T-helper 9 cell (primary cell): Measurements from ENCODE around the gene PRKCE.

ENCODE experiments used
- DNase-seq: peaks from one replicate; pipeline ENCODE4 v3.0.0-alpha.2; 2020

PRKCE gene

DNA sequence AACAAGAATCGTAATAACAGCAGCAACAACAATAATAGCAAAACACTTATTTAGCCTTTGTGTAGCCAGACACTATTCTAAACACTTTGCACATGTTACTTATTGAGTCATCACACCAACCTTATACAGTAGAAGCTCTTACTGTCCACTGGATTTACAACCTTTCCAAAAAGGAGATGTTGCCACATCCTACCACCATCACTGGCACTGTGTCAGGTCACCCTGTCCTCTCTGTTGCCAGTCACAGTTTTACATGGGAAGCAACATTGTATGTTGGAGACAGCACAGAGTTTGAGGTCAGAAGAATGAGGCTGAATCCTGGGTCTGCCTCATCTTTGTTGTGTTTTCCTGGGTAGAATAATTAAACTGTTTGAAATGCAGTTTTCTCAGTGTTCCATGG, 444.4 kb downstream of the PRKCE start:
- DNase-seq = no peak

DNA sequence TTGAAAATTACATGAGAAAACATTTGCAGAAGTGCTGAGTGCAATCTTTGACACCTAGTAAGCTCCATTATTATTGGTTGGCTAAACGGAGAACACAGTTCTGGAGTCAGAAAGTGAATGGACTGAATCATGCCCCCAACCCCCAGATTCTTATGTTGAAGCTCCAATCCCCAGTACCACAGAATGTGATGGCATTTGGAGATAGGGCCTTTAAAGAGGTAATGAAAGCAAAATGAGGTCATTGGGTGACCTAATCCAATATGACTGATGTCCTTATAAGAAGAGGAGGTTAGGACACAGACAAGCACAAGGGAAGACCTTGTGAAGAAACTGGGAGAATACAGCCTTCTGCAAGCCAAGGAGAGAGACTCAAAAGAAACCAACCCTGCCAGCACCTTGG, 444.8 kb downstream of the PRKCE start:
- no peak for DNase-seq

DNA sequence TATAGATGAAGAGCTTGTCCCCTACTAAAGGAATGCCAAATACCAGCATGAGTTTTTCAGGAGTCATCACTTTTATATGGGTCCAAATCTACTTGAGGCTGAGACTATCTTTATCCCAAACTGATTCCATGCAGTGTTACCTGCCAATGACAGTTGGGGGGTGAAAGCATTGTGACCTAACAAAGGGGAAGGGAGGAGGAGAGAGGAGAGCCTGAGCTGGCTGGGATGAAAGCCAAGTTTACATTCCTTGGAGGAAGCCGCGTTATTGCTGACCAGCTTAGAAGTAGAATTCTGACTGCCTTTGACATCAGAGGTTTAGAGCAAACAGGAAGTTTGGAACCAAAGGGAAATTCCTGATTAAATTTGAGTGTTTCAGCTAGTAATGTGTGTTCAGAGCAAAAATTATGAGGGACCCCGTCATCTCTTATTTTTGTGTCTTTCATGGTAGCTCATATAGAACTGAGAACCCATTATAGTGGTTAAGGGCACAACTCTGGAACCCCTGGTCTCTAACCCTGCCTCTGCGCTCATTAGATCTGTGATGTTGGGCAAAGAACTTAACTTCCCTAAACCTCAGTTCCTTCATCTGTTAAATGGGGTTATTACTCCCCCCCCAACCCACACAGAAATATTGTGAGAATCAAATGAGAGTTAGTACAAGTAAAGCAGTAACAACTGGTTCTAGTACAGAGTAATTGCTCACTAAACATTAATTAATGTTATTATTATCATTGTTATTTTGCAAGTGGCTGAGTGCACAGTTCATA, 446.4 kb downstream of the PRKCE start:
- DNase-seq = no peak

DNA sequence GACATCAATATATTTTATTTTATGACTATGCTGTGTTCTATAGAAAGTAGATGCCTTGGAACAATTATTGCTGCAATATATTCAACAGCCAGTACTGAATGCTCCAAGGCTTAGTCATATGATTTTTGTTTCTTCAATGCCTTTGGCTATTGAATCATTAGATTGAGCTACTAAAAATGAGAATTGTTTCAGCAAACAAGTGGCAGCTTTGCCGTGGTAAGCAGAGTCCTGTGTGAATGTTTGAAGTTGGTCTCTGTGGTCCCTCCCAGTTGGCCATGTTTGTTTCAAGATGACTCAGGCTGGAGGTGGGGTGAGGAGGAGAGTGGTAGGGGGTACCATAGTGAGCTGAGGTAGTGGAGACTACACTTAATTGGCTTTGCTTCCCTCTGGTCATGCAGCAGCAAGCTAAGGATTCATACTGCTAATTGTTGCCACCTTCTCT, 447.2 kb downstream of the PRKCE start:
- DNase-seq = no peak

DNA sequence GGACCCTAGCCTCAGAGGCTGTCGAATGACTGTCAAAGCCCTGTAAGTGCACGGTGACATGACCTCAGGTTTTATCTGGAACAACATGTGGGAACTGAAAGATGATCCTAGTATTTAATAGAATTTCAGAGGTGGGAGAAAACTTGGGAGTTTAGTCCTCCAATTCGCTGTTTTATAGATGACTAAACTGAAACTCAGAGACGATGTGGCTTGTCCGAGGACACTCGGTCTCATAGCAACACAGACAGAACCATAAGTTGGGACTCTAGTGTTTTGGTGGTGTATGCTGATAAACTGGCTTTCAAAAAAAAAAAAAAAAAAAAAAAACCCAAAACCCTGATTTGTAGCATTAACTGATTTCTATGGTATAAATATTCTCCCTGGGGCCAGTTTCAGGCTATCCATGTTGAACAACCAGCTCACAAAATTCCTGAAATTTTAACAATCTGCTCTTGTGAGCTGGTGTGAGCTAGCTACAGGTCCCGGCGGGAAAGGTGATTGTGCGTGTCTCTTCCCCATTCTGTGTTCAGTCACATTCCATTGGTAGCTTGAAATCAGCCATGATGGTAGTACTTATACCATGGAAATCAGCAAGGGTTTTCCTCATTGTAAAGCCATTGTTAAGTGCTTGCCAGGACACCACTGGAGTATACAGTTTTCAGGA, 450.2 kb downstream of the PRKCE start:
- DNase-seq = no peak

DNA sequence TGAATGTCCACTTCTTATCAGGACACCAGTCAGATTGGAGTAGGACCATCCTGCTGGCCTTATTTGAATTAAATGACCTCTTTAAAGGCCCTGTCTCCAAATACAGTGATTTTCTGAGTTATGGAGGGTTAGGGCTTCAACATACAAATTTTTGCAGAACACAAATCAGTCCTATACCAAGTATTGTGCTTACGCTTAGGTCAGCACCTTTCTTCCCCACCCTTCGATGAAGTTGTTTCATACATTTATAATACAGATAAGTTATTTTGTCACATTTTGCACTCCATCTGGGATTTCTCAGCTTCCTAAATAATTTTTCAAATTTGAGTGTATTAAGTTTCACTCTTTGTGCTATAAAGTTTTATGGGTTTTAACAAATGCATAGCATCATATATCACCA, 455.2 kb downstream of the PRKCE start:
- no peak for DNase-seq

DNA sequence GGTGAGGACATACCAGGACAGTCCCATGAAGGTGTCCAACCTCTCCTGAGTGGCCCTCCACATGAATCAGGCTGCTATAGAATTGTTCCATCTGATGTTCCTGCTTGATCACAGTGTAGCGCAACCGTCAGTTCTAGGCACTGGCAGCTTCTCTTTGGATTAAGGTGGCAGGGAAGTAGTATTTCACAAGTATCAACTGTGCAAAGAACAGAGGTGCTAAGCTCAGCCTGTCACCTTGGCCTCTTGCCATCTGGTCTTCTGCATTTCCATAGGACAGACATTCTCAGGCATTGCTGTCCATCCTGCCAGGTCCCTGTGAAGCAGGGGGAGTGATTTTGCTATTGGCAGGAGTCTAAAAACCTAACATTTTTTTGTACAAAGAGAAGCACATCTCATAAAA, 463.5 kb downstream of the PRKCE start:
- DNase-seq = no peak

DNA sequence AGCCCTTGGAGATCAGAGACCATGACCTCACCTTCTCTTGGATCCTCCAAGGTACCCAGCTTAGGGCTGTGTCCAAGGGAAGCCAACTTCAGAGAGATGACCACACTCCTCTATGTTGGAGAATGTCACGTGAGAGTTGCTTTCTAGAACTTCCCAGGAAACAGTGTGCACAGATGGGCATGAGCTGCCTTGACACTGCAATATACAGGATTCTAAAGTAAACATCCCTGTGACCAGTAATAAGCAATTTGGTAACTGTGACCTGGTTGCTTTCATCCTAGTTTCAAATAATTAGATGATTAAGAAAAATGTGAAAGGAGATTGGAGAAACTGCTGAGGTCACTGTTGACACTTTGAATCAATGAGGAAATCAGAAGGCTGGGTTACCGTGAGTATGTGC, 464.7 kb downstream of the PRKCE start:
- no peak for DNase-seq

DNA sequence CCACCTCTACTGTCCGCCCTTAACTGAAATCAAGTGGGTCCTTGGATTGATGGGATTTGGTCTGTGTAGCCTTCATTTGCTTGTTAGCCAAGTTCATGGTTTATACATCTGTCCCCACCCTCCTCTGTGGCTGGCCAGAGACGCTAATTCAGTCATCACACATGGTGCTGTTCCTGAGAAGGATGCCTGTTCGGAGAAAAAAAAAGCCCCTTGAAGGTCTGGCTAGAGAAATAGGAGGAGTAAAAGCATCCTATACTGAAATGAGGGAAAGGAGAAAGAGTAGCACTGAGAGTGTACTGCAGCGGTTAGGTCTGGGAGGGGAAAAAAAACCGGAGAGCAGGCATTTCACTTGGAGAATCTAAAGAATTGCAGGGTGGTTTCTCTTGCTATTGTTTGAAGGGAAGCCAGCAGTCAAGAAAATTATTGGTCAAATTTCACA, 465.1 kb downstream of the PRKCE start:
- no peak for DNase-seq

DNA sequence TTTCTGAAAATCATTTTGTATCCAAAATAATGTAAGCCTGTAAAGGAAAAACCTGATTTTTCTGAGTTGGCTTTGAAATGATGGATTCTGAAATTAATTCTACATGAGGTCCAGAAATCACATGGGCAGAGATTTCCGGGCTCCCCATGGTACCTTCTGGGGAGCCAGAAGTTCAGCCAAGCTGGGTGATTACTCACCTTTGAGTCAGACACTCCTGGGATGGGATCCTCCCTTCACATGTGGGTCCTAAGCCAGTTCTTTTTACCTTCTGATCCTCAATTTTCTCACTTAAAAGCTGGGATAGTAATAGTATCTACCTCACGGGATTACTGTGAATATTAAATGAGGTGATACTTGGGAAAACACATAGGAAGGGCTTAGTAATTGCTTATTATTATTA, 465.9 kb downstream of the PRKCE start:
- DNase-seq = no peak

DNA sequence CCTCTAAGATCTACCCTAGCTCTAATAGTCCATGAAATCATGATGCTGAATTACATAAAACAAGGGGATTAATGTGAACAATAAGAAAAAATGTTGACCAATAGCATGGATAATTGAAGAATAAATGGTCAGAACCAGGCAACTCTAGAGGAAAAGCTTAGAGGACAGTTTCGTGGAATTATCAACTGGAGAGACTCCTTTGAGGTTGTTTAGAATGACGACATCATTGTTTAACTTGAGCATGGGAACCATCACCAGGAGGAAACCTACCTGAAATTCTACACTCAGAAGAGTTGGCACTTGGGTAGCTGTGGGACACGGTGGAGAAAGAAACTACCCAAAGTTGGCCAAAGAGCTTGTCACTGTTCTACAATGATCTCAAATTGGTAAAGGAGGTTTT, 466.5 kb downstream of the PRKCE start:
- DNase-seq = no peak

DNA sequence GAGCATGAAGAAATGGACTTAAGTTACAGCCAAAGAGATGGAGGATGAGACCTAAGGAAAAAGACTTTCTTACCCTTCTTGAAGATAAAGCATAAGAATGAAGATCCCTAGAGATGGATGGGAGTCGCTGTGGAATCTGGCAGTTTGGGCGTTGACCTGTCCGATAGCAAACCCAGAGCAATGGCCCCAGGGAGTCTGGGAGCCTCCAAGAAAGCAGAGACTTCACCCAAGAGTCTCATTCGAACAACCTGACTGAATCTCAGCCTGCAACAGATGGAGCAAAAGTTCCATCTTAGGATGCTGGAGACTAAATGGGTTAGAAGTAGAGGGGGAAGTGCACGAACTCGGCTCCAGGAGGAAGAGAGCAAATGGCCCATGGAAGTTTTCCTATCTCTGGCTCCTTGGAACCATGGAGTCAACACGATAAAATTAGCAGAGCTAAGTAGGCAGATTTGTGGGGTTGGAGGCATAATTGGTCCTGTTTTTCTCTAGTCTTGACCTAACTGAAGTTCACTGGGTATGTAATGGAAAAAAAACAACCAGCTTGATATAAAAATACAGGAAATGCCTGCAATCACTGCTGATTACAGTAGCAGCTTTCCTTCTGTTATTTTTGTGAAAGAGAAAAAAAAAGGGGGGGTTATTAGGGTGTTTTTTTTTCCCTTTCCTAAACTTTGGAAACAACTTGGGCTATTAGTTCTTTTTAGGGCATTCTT, 467.3 kb downstream of the PRKCE start:
- no peak for DNase-seq

DNA sequence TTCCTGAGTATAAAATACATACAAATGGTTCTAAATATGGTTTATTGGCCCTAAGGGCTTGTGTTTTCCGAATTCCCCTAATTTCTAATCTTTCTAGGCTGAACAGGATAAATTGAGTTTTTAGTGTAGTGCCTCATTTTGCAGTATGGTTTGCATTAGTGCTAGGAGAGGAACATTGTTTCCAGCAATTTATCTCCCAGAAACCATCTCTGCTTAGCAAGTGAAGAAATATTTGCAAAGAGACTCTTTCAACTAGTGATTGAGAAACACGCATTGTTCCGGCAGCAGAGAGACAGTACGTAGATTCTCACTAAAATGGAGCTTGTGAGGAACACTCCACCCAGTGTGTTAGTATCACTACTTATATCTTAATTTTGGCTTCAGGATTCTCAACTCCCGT, 468.0 kb downstream of the PRKCE start:
- no peak for DNase-seq

DNA sequence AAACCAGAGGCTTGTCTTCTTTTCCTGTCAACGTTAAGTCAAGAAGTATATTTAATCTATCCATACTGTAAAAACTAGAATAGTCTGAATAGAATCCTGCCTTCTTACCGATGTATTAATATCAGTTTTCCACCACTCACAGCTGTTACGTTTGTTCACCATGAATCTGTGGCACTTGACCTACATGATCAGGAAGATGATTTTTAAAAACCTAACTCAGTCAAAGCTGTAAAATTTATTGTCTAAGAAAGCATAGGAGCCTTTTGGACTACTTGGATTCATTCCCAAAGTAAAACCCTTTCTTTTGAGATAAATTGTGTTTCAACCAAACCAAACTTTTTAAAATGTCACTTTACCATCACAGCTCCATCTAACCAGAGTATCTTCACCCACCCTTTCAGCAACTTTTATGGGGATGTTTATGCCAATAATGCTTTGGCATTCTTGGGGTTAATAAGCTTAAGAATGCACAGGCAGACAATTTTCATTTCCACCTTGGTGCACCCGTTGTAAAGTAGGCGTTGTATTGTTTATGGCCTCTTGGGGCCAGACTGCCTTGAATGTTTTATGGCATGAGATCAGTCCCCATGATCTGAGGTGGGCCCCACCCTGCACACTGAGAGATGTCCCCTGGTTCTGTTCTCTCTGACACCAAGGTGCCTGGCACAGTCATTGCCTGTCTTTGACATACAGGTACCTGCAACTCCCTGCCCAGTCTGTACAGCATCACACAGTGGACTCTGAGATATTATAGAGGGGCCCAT, 469.5 kb downstream of the PRKCE start:
- no peak for DNase-seq

DNA sequence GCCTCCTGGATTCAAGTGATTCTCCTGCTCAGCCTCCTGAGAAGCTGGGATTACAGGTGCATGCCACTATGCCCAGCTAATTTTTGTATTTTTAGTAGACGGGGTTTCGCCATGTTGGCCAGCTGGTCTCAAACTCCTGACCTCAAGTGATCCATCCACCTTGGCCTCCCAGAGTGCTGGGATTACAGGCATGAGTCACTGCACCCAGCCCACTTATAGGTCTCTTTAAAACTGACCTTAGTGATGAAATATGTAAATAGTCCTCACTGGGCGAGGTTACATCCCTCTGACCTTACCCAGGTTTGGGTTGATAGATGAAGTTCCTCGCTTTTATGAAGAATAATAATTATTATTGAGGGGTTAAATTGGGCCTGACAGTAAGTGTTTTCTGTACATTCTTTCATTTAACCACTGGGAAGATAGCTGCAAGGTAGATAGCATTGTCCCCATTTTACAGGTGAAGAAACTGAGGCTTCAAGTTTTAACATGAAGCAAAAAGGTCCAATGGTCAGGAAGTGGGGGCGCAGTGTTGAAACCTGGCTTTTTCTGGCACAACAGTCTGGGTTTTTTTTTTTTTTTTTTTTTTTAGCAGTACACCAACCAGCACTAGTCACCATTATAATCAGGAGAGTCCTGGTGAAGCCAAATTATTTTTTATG, 471.0 kb downstream of the PRKCE start:
- DNase-seq = no peak

DNA sequence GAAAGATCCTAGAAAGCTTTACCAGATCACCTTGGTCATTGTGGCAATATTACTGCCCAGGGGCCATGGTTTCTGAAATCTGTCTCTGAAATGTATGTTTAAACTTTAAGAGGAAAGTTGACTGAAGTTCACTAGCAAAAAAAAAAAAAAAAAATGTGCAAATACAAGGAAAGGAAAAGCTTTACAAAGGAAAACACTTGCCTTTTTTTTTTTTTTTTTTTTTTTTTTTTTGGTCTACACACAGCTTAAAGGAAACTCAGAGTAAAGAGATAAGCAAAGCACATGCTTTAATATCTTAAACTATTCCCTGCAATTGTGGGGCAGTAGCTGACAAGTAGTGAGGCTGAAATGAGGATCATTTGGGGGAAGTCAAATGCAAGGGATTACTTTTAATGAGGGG, 471.5 kb downstream of the PRKCE start:
- DNase-seq = no peak

DNA sequence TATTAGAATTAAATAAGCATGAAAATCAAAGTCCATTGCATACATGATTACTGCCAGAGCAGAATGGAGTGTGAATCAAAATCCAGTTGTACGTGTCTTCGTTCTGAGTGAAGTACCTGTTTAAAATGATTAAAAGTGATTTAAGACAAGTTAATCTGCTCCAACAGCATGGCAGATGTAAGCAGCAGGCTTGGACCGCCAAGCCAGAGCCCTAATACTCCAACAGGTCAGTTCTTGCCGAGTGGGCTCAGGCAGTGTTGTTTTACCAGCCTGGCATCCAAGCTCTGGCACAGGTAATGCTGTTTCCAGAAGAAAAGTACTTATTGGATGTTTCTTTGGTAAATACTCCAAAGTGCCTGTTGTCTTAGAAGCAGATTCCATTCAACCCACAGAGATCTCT, 474.3 kb downstream of the PRKCE start:
- no peak for DNase-seq

DNA sequence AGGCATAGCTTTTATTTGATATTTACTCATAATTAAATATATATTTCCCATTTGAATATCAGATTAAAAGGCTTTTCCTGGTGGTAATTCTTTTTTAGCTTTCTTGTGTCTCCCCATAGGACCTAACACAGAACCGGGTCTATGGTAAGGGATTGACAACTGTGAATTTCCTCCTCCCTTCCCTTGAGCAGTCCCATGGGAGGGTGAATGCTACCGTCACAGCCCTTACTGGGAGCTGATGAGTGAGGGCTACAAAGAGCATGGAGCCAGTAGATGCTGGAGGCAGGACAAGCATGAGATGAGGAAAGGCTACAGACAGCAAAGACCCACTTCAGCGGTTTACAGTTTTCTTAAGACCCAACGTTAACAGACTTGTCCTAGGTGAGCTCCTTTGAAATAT, 475.1 kb downstream of the PRKCE start:
- no peak for DNase-seq

DNA sequence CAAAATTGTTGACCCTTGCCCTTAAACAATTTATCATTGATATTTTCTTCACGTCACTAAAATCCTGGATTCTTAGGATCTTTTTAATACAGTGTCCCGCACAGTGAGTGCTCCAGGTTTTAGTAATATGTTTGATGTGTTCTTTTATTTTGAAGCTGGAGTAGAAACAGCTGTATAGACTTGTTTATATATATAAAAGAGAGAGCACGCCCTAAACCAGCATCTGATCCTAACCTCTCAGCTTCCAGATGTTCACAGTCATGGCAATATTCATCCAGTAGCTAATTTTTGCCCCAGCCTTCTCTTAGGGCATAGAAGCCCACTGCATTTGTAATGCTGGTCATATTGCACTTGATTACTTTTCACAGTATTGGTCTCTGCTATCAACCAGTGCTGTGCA, 475.7 kb downstream of the PRKCE start:
- no peak for DNase-seq

DNA sequence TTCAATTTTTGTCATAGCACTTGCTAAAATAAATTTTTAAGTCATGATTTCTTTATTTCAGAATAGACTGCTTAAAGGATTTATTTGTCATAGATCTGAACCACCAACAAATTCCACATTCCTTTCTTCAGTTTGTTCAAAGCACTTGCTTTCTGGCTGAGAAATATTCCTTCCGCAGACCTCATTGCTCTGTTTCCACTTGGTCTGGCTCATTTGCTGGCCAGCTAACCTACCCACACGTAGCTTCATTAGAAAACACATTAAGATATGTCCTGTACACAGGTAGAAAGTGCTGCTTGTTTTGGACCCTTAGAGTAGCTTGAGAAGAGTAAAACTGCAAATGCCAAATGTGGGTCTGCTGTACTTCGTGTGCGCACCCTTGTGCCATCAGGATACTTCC, 479.0 kb downstream of the PRKCE start:
- DNase-seq = no peak

DNA sequence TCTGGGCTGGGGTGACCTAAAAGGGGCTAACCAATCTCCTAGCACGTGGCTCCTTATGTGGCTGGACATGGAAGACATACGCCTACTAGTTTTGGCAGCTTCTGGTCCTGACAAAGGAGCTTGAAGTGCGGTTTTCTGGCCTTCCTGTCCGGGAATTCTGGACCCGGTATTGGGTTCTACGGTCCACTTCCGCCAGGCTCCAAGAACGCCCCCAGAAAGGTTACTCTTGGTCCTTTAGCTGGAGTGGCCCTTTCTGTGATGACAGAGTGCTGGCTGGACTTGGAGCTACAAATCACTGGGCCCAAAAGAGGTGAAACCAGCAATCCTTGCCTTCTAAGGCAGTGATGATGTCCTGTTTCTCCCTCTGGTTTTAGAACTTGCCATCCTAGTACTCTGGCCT, 481.5 kb downstream of the PRKCE start:
- no peak for DNase-seq

DNA sequence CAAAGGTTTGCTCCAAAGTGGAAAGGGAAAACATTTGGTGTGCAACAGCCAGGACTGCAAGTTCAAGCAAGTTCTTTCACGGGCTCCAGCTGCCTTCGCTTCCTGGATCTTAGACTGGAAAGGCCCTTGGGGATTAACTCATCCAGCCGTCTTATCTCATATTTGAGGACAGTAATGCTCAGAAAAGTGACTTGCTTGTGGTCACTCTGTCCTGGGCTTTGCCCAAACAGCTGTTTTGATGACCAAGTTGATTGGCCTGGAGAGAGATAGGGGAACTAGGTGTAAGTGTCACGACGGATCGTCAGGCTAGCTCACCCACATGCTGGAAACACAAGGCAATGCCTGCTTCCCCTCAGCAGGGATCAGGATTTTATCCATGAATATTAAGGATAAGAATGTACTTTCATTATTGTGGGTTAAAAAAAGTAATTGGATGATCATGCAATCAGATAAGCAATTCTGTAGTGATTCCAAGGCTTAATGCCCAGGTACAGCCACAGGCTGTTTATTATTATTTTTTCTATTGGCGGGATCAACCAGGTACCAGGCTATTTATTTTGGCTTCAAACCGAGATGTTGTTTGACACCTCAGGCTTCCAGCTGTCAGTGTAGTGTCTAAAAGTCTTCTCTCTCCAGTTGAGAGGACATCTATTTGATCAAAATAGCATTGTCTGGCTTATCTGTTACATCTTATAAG, 483.2 kb downstream of the PRKCE start:
- DNase-seq = no peak
